GM18517 (cell line): ENCODE measurements around the gene SPINK4.
A peak's percentile ranks its signal among the peaks of the same experiment; 100 is the strongest.

Source experiments
- ATAC-seq: cut with Tn5 transposase; IDR thresholded peaks from one replicate; pipeline ENCODE4 v1.9.1; 2021; ENCODE audit warnings: mild to moderate bottlenecking, moderate library complexity; ENCODE audit not compliant: unreplicated experiment

Gene SPINK4

GRCh38 chr9:33229359-33230114, 10.4 kb upstream of the SPINK4 start:
- no peak for ATAC-seq

- no peak for ATAC-seq
Observed at GRCh38 chr9:33230756-33231622, 9.0 kb upstream of the SPINK4 start.

GRCh38 chr9:33231623-33231942, 8.4 kb upstream of the SPINK4 start:
- no peak for ATAC-seq

DNA sequence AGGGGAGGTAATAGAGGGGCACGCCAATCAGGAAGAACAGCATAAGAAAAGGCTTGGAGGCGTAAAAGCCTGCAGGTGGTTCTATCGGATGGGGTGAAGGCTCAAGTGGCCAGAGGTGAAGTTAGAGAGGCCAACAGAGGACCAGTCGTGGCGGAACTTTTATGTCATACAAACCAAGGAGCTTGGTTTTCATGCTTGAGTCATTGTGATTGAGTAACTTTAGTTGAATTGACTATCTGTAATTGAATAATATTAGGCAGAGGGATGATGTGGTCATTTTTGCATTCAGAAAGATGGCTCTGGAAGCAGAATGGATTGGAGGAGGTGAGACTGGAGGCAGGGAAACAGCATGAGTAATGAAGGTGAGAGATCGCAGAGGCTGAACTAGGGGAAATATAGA, 7.2 kb upstream of the SPINK4 start:
- no peak for ATAC-seq

GRCh38 chr9:33233626-33234342, 6.2 kb upstream of the SPINK4 start:
- no peak for ATAC-seq

GRCh38 chr9:33234511-33235467, 5.2 kb upstream of the SPINK4 start:
- ATAC-seq = no peak

GRCh38 chr9:33236571-33236970, 3.4 kb upstream of the SPINK4 start:
- no peak for ATAC-seq

DNA sequence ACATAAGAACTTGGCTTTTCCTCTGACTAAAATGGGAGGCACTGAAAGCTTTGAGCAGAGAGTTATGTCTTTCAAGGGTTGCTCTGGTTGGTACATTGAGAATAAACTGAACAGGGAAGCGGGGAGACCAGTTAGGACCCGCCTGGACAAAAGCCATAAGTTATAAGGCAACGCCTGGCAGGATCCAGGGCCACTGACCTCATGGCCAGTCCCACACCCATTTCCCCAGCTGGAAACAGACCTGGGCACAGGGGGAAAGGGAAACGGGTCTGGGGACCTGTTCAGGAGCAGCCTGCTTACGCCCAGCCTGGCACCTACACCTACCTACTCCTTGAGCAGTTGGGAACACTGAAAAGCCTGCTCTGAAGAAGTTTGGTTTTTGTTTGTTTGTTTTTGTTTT, 1.3 kb downstream of the SPINK4 start:
- no peak for ATAC-seq

DNA sequence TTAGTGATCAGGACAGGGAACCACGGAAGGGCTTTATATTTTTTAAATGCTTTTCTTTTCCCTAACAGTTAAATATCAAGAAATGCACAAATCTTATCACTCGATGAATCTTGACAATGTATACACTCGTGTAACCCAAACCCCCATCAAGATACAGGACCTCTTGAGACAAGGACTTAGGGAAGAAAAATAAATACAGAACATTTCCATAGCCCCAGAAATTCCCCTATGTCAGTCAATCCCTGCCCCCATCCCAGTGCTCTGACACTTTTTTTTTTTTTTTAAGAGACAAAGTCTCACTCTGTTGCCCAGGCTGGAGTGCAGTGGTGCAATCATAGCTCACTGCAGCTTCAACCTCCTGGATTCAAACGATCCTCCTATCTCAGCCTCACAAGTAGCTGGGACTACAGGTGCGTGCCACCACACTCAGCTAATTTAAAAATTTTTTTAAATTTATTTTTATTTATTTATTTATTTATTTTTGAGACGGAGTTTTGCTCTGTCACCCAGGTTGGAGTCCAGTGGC, 2.7 kb downstream of the SPINK4 start:
- no peak for ATAC-seq

DNA sequence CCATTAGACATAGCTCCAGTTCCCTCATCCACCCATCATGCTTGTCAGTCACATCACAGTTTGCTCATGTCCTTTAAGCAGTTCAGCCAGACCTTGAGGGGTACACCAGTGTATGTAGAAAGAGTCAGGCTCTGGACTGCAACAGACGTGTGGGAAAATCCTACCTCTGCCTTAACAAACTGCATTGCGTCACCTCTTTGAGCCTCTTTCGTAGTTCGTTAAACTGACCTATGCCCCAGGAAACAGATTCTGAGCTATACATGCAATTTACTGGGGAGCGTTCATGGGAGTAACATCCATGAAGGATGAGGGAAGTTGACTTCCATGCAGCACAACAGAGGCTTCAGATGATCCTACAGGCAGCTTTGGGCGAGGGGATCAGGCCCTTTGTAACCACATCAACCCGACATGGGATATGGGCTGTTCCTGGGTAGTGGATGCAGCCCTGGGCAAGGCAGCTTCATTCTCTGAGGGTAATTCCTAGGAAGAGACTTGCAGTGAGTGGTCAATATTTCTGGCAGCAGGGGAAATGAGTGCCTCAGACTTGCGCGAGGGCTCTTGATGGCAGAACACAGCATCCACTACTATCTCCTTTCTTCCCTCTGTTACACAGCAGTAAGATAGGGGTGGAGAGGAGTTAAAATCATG, 4.3 kb downstream of the SPINK4 start:
- ATAC-seq = no peak

DNA sequence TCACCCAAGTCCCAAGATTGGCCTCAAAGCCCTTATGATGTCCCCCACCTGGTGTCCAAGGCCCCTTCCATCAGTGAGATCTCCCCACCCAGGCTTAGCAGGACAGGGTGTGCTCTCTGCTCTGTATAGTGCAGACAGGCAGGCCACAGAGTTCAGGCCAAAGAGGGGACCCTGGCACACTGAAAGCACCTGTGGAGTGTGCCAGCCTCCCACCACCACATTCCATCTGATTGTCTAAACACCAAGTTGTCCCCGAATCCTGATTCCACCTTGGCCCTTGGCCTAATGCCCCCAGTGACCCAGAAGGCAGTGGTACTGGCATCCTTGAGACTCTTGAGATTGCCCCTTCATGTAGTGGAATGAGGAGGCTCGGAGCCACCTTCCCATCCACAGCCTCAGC, 5.4 kb downstream of the SPINK4 start:
- ATAC-seq = no peak

- ATAC-seq = no peak
Observed at GRCh38 chr9:33246269-33246860, 6.4 kb downstream of the SPINK4 start.

DNA sequence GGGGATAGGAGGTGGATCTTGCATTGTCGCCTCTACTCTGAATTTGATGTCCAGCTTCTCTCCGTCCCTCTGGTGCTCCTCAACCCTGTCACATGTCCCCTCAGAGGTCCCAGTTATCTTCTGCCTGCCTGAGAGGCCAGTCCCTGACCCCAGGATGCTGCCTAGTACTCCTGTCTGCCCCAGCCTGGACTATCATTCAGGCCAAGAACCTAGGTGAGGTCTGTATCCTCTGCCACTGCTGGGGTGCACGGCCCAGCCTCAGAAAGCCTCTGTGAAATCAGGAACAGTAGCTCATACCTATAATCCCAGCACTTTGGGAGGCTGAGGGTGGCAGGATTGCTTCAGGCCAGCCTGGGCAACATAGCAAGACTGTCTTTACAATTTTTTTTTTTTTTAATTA, 8.6 kb downstream of the SPINK4 start:
- ATAC-seq = no peak

- ATAC-seq = peak; percentile 57
Observed at GRCh38 chr9:33249087-33249658, 9.2 kb downstream of the SPINK4 start.

DNA sequence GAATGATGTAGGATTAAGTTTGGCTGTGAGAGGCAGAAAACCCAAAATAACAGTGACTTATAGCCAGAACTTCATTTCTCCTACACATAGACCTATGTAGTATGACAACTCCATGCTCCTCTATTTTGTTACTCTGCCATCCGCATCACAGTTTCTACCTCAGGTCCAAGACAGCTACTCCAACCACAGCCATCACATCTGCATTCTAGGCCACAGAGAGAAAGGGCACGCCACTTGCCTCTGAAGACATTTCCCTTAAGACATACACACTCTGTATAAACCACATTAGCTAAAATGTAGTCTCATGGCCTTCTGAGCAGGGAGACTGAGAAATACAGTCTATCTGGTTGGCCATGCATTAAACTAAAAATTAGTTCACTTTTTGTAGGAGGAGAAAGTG, 10.0 kb downstream of the SPINK4 start:
- ATAC-seq = no peak

DNA sequence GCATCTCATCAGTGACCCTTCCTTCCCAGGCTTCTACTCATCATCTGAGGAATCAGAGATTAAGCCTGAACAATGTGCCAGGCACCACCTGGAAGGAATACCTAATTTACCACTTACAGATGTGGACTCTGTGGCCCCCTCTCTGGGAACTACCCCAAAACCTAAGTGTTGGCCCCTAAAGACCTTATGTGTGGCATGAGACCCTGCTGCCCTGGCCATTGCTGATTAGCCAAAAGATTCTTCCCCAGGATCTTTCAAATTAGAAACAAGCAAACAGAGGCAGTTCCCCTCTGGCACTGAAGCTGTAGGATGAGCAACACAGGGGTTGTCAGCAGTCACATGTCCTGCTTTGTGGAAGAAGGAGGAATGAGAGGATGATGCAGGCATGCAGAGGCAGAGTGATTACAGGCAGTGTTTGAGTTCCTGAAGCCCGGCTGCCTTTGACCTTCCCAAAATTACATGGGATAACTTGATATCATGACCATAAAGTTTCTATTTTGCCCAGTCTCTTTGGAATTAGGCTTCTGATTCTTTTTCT, 10.6 kb downstream of the SPINK4 start:
- ATAC-seq = no peak

DNA sequence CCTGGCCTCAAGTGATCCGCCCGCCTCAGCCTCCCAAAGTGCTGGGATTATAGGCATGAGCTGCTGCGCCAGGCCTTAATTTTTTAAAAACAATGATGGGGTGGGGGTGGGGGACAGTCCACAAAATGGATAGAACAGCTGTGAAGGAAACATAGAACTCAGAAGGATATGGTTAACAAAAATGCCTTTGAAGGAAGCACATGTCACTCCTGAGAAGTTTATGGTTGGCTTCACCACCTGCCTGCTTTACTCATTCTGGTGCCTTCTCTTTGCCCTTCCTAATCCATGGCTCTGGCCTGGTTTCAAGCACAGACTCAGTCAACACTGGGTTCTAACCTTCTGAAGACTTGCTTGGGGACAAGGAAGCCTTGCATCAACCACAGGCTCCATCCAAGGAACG, 14.2 kb downstream of the SPINK4 start:
- ATAC-seq = no peak

GRCh38 chr9:33255014-33255413, 15.0 kb downstream of the SPINK4 start:
- no peak for ATAC-seq

DNA sequence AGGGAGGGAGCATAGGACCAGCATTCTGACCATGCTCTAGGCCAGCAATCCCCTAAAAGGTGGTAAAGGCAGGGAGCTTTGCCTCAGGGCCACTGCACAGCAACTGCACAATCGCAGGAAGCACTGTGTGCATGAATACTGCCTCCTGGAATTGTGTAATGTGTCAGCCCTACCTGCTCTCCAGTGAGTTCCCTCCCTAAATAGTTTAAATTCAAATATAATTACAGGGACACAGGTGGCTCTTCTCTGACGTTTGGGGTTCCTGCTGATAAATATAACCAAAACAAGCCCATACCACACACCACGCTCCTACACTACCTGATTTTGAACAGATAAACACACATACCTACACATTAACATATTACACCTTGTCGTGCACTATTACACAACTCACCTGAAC, 15.5 kb downstream of the SPINK4 start:
- no peak for ATAC-seq
